Activated CD8-positive, alpha-beta memory T cell treated with anti-CD3 and anti-CD28 coated beads for 1 hour (primary cell): ENCODE results near the gene CYB561D1.

Source experiments
- DNase-seq, 2 donors: peaks; one replicate each; pipeline ENCODE4 v3.0.0-alpha.2; 2020; ENCODE audit warnings: low read depth in 1 of 2; ENCODE audit errors: extremely low read depth in 1 of 2

CYB561D1 gene

GRCh38 chr1:109546311-109547109, 52.6 kb downstream of the CYB561D1 start:
- peak; percentile 76 to 80 for DNase-seq

- no peak for DNase-seq
Measured at GRCh38 chr1:109547463-109548320, 53.8 kb downstream of the CYB561D1 start.

- DNase-seq = peak; percentile 89 to 90
Measured at GRCh38 chr1:109548321-109549267, 54.7 kb downstream of the CYB561D1 start, which contains the start of gene GNAI3. Gene GNAI3 (plus strand): TSS chr1:109548615. CDS start chr1:109548721, 106 bp downstream.
